ENCODE results near the gene SASH1.
"Not testable (repeated sequence)": the region's sequence is repeated elsewhere in the genome, so short reads cannot be mapped to it uniquely, and the experiment has no call there.

DNA sequence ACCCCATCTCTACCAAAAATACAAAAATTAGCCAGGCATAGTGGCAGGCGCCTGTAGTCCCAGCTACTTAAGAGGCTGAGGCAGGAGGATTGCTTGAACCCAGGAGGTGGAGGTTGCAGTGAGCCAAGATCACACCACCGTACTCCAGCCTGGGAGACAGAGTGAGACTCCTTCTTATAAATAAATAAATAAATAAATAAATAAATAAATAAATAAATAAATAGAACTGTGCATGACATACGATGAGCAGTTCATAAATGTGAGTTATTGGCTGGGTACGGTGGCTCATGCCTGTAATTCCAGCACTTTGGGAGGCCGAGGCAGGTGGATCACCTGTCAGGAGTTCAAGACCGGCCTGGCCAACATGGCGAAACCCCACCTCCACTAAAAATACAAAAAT is 9.8 kb downstream of the SASH1 start:
- TF ChIP-seq CTCF (conservative IDR thresholded peaks at IDR 0.05; ENCODE audit: low read depth, low read length); EZH2 (IDR thresholded peaks at IDR 0.05; ENCODE audit: borderline replicate concordance, low read depth, low read length, poor library complexity, severe bottlenecking): not testable (repeated sequence)

Measured in A673 (cell line).